ENCODE results near the gene STXBP6.

GRCh38 chr14:24802236-24802635 lies 247.7 kb downstream of the STXBP6 start:
- TF ChIP-seq CTCF (IDR thresholded peaks at IDR 0.05) (no peak), POLR2A (IDR thresholded peaks at IDR 0.05) (no peak)
